LNCAP (cell line): ENCODE measurements around the gene DAB1.

Experiments used
- CTCF ChIP-seq: fragments of 450-650 bp; IDR thresholded peaks from 2 replicates; pipeline ENCODE4 v1.5.1; 2017; ENCODE audit warnings: mild to moderate bottlenecking

DAB1 gene

GRCh38 chr1:57337623-57338022 is 86.2 kb downstream of the DAB1 start:
- TF ChIP-seq CTCF: no peak

GRCh38 chr1:57336793-57337192 is 87.1 kb downstream of the DAB1 start:
- TF ChIP-seq CTCF: no peak

GRCh38 chr1:57331620-57332019 is 92.2 kb downstream of the DAB1 start:
- no peak for TF ChIP-seq CTCF

GRCh38 chr1:57329937-57330336 is 93.9 kb downstream of the DAB1 start:
- TF ChIP-seq CTCF: no peak

- no peak for TF ChIP-seq CTCF
These were observed 94.8 kb downstream of the DAB1 start for GRCh38 chr1:57329001-57329527.

- TF ChIP-seq CTCF: no peak
These were observed 95.9 kb downstream of the DAB1 start for GRCh38 chr1:57327946-57328345.

GRCh38 chr1:57327336-57327735 is 96.5 kb downstream of the DAB1 start:
- no peak for TF ChIP-seq CTCF

- TF ChIP-seq CTCF: no peak
These were observed 98.3 kb downstream of the DAB1 start for GRCh38 chr1:57325536-57325935.
